GM21825 (cell line): ENCODE results near the gene ATG5.

Source experiments
- ATAC-seq: cut with Tn5 transposase; IDR thresholded peaks from one replicate; pipeline ENCODE4 v1.9.1; 2021; ENCODE audit warnings: mild to moderate bottlenecking, moderate library complexity; ENCODE audit not compliant: unreplicated experiment

Gene ATG5

DNA sequence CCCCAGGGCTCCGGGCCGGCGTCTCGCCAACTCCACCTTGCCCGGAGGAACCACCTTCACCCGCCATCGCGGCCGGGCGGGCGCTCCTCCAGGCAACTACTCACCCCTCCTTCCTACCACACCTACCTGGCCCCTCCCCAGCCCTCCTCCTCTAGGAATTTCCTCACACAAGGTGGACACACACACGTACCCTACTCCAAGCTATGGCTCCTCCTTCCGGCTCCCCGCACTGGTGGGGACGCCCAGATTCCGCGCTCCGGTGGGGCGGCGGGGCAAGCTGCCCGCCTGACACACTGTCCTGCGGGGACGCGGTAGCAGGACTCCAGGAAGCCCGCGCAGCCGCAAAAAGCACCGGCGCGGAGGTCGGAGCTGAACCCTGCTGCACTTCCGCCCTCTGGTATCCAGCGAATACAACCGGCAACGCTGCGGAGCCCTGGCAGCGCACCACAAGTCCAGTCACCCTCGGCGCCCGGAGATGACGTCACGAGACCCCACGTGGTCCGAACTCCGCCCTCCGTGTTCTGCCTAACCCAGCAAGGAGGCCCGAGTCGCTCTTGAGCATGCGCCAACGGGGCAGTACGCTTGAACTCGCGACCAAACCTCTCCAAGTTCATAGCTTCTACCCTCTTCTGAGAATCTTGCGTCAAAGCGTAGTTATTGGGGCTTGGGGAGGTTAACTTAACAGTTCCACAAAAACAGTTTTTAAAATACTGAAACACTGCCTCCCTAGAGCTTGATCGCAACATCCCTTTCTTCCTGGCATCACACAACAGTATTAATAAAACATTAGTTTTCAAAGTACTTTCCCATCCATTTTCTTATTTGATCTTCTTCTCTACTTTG, at the start of gene ATG5:
Gene ATG5 (minus strand): TSS at position 425 of the 843 bp plus-strand sequence. CDS start 9,552 bp downstream, outside the sequence.
- peak; percentile 96 for ATAC-seq

DNA sequence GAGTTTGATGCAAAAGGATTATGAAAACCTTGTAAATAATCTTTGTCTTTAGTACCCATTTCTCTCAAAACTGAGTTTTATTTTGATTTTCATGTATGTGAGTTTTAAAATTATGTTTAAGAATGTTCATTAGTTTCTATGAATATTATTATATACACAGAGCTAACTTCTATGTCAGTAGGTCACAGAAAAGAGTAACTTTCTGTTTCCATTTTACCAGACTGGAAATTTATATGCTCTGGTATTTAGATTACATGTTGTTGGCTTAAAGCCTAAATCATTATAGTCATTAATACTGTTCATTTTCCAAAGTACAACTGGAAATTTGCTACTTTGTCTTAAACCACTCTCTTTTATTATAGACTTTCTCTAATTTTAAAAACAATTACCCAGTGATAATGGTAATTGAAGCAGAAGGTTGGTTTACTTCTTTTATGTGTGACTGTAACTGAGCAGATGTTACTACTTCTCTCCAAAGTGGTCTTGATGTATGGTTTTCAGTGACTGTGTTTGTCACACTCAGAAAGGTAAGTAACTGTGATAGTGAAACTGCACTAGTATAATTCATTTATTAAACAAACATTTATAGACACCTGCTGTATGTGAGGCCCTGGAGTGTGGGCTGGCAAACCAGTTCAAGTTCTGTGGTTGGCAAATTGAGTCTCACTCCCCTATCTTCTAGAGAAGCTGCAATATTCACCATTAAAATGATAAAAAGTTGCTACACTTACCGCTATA, 48.1 kb upstream of the ATG5 start:
- no peak for ATAC-seq

DNA sequence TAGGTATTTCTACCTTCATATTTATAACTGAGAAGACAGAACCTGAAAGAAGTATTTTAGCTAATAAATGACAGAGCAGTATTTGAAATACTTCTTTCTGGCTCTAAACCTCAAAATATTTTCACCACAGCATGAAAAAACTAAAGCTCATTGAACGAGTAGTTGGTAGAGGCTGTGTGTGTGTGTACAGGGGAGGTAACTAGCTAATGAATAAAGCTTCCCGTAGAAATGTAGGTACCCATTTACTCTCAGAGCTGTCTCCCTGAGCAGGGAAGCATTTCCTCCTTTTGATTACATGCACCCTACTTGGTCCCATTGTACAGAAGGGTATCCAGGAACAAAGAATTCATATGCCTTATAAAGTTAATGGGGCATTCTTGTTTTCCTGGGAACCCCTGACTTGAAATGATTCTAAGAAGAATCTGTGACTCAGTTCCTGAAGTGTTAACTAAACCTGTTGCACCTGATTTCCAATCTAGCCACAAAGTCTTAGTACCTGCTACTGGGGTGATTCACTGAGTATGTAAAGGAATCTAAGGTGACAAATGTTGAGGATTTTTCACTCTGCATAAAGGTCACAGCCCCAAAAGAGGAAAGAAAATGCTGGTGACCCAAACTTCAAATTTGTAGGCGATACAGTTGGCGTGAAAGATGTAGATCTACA, 47.4 kb upstream of the ATG5 start:
- no peak for ATAC-seq

DNA sequence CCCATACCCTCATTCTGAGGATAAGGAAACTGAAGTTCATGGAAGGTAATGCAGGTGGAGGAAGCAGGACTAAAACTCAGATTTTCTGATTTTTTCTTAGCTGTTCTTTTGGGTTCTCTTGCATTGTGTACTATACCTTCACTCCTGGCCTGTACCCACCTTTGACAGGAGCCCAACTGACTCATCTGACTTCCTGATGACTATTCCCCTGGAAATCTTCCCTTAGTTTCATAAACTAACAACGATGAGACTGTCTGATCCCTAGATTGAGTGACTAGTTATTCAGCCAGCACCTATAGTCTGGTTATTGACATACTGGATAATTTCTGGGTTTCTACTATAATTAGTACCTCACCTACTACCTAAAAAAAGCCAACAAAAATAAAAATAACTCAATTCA, 45.1 kb upstream of the ATG5 start:
- ATAC-seq = no peak

DNA sequence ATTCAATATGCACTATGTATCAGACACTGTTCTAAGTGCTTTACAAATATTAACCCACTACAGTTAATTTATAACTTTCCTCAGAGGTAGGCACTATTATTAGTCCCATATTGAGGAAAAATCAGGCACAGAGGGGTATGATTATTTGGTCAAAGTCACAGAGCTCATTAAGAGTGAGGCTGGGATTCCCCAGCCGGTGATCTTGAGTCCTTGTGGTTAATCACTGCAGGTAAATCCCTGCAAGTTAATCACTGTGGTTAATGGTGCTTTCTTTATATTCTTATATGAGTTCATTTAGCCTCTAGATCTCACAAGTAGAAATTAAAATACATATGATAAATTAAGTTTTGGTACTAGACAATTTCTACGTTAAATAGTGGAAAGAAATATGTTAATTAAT, 44.2 kb upstream of the ATG5 start:
- ATAC-seq = no peak

DNA sequence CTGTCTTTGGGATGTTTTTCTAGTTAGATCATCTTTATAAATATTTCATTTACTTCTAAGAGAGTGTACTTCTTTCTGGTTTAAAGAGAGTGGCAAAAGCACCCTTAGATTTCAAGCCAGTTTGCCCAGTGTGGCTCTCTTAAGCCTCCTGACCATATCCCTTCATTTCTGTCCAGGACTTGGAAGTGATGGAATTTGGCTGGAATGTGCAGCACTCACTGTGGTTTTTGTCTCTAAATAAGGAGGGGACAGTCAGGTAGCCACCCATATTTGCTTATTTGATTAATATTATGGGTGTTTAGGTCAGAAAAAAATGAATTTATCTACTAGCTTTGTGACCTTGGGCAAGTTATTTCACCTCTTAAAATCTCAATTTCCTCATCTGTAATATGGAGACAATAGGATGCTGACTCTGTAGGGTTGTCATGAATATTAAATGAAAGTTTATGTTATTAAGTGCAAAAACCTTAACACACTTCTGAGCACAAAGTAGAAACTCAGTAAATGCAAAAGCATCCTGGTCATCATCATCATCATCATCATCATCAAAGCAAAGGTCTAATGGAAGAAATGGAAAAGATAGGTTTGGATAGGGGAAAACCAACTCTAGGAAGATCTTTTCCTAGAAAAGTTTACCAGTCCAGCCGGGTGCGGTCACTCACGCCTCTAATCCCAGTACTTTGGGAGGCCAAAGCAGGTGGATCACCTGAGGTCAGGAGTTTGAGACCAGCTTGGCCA, 38.0 kb upstream of the ATG5 start:
- ATAC-seq = no peak

DNA sequence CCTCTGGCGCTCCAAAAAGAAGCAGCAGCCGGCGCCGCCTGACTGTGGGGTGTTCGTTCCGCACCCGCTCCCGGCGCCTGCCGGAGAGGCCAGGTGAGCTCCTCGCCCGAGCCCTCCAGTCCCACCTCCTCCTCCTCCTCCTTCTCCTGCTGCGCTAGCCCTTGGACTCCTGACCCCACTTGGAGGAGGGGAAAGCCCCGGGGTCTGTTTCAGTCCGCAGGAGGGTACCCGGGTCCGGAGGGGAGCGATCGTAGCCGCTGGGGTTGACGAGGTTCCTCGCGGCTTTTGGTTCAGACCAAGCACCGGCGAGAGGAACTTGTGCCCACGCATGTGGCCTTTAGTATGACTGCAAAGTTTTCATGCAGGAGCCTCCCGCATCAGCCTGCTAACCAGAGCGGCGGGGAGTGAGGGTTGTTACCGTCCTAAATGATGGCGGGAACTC, 35.5 kb upstream of the ATG5 start:
- peak; percentile 35 for ATAC-seq

DNA sequence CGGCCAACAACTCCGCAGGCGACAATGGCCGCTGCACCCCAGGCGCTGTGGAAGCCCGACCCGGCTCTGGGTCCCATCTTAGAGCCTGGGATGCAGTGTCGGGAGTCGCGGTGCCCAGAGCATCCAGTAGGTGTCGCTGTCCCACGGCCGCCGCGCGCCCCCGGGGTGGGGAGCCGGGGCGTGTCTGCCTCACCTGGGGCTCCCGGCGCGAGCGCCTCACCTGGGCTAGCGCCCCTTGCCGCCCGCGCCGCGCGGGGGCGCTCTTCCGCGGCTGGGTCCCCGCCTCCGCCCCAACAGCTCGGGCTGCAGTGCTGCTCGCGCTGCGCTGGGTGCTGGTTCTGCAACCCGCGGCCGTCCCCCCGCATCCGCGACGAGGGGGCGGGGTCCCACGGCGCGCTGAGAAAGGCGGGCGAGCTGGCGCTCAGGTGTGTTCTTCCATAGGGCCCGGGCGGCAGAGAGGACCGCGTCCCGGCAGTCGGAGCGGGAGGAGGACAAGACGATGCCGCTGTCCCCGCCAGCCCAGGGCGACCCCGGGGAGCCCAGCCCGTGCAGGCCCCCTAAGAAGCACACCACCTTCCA, 34.9 kb upstream of the ATG5 start, which contains the start of gene CRYBG1:
Gene CRYBG1 (plus strand): TSS at position 308 of the 579 bp plus-strand sequence. CDS start 192 bp downstream, at position 500.
- peak; percentile 61 for ATAC-seq

DNA sequence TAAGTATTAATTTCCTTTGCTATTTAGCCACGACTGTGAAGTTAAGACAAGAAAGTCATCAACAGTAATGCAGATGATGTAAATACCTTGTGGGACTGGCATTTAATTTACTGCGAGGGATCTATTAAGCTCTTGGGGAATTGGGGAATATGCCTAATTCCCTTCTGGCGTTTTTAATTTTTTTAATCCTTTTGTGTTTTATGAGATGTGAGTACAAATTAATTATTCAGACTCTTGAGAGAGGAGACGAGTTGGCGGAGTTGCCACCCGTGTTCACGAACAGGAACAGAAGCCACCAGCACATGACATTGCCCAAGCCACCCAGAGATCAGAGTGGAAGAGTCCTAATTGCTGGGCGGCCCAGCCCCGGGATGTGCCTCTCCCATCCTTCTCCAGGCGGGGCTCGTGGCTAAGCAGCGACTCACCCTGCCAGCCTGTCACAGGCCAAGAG, 34.4 kb upstream of the ATG5 start:
- ATAC-seq = no peak

DNA sequence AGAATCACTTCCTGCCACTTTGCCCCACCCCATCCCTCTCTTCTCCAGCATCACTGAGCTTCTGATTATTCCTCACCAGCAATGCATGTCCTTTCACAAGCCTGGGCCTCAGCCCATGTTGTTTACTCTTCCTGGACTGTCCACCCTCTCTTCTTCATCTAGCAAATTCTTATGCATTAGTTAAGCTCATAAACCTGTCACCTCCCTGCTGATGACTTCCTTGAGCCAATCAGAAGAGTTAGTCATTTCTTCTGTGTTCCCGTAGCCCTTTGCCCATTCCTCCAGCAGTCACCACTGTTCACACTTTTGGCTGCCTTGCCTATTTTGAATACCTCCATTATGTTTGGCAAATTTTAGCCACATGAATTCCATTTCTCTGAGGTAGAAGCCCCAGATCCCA, 30.8 kb upstream of the ATG5 start:
- no peak for ATAC-seq

DNA sequence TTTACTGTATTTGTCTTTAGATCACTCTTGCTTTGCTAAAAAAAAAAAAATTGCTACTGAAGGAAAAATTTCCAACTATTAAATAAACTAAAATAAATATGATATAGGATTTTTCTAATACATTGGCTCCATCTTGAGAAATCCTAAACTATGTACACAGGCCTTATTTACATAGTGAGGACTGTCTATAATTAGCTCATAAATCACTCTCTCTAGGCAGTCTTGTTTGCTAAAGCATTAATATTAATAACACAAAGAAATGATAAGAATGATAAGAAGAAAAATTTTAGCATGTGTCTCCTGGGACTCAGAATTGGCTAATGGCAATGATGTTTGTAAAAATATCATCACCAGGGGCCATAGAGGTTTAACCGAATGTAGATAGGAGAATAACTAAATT, 21.7 kb upstream of the ATG5 start:
- ATAC-seq = no peak

DNA sequence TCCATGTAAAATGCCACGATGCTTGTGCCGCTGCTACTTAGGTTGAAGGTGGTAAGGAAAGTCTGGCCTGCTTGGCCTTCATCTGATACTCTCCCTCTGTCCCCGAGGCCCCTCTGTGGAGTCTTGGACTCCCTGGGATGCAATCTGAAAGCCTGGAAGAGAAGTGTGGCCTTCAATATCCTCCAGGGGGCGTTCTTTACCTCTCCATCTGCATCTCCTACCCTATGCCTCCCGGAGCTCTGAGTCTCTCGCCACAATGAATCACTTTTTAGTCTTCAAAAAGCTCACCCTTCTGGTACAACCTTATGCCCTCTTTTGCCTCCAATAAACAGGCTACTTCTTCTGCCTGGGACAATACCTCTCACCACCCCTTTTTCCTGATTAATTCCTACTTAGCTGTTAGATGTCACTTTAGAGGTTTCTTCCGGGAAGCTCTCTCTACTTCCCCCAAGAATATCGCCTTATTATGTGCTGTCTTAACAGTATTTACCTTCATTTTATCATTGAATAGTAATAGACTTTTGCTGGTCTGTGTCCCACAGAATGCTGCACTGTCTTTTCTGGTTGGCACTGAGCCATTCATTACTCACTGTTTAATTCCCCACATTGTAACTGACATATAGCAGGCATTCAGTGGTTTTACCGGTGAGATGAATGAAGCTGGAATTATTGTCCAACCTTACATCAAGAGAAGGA, 13.9 kb upstream of the ATG5 start:
- ATAC-seq = peak; percentile 74

DNA sequence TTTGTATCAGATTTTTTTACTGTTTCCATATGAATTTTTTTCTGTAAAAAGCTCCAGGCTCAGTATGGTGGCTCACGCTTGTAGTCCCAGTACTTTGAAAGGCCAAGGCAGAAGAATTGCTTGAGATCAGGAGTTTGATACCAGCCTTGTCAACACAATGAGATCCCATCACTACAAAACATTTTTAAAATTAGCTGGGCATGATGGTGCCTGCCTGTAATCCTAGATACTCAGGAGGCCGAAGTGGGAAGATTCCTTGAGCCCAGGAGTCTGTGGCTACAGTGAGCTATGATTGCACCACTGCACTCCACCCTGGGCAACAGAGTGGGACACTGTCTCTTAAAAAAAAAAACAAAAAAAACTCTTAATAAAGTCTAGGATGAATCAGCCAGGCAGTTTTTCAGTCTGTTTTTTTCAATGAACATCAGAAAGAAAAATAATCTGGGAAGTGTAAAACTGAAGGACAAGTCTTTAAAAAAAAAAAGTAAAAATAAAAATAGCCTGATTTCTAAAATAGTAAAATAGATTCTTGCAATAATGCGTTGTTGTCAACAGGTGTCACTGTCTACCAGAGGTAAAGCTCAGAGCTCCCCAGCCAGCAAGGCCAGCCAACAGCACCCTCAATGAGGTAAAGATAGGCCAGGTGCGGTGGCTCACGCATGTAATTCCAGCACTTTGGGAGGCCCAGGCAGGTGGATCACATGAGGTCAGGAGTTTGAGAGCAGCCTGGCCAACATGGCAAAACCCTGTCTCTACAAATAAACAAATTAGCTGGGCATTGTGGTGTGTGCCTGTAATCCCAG, 9.3 kb upstream of the ATG5 start:
- peak; percentile 55 for ATAC-seq

DNA sequence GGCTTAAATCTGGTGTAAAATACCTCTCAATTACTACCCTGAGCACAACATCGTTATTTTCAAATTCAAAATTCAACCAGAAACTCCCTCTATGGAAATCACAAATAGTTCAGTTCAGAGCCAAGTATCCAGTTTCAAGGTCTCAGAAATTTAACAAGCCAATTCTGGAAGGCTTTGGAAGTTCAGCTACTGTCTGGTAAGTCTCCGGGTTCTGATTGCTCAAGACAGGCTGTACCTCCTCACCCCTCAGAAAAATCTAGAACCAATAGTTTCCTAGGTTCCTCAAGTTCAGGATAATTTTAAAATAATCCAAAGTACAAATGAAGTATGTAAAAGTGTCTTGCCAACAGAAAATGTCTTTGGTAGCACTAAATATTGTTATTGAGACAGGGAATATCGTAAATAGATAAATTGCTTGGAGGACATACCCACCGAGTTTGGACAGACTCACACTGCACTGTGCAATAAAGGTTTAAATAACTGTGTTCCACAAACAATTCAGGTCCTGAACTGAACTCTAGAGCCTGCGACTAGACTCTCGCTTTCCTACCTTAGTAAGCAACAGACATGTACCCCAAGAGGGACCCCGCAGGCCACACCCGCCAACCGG, 729 bp downstream of the ATG5 start:
- ATAC-seq = no peak

DNA sequence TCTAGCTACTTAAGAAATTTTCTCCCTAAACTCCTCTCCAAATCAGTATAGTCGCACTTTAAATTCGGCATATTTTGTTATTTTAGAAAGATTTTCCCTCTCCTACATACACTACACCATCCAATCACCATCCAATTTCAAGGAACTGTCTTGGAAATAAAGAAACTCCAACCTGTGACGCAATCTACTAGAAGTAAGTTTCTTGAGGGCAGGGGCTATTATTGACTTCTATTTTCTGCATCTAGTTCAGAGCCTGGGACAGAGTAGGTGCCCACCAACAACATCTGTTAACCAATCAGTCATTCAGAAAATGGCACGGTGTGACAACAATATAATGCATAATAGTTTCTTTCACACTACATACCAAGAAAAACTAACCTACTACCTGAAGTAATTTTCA, 3.6 kb downstream of the ATG5 start:
- no peak for ATAC-seq

DNA sequence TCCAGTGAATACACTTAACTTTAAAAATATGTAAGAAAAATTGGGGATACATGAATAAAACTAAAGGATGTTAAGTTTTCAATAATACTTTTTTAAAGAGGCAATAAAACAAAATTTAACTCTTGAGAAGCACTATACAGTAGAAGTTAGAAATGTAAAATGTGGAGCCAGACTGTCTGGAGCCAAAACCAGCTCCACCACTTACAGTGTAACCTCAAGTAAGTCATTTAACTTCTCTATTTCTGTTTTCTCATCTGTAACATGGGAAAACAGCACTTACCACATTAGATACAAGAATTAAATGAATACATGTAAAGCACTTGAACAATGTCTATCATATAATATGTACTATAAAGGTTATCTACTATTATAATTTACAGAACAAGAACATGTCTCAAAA, 6.7 kb downstream of the ATG5 start:
- ATAC-seq = no peak

DNA sequence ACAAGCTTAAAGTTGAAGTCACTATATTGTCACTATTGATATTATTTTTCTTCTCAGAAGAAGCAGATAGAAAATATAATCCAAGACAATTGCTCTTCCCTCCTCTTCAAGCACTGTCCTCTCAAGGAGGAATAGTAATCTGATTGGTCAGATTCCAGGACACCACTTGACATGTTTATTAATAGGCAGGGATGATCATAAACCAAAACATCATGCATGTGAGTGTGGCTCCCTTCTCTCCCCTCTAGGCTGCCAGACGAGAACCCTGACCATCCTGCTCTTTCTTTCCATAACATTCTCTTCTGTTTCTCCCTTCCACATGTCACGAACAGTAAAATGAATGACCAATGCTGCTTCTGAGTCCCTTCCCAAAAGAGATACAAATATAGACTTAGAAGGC, 7.5 kb downstream of the ATG5 start:
- no peak for ATAC-seq

DNA sequence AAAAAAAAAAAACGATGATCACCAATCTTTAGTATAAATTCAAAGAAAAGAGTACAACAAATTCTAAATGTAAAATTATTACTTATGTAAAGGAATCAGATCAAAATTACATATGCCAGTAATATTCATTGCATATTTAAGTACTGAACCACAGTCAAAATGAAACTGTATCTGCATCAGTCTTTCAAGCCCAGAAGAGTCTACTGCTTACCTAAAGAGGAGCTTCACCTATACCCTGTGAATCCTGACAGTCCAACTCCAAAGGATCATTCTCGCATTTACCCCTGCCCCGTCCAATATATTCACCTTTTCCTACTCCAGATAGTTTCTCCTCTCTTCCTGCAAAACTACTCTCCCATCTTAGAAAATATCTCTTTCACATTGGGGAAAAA, 9.2 kb downstream of the ATG5 start:
- ATAC-seq = no peak
